Sigmoid colon (tissue), 4 donors: Measurements from ENCODE around the gene HHAT.

Experiments used
- EP300 ChIP-seq, 4 donors: sonication (generic); formaldehyde crosslinking; IDR thresholded peaks; one replicate each; pipeline ENCODE4 v1.6.1; 2017; ENCODE audit warnings: antibody characterized with exemption in 4 of 4
- POLR2A ChIP-seq, 2 donors: fragments of 450-650 bp; IDR thresholded peaks; one replicate each; pipeline ENCODE4 v1.6.1; 2016; ENCODE audit warnings: antibody characterized with exemption in 2 of 2, mild to moderate bottlenecking in 2 of 2, moderate library complexity in 2 of 2
- TF ChIP-seq, protein P1 (sequence below), 4 experiments: fragments of 450-650 bp in 3 of 4; fragments of 200-600 bp in 1 of 4; IDR thresholded peaks; one replicate each; pipeline ENCODE4 v1.5.1; 2016 to 2019; ENCODE audit warnings: antibody characterized with exemption in 4 of 4, mild to moderate bottlenecking in 3 of 4, moderate library complexity in 2 of 4

DNA sequence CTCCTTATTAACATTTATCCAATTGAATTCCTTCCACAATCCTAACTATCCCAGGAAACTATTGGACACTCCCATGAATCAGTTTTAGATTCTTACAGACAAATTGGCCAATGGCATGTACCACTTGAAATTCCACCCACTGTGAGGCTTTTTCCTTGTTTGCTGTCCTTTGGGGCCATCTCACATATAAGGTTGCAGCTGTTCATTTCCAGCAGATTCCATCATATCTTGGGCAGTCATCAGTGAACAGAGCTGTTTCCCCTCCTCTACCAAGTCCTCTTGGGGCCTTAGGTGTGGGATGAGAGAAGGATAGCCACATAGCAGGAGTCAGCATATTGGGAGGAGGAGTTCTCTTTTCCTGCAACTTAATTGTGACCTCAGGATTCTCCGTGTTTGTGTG is 109.1 kb downstream of the HHAT start:
- TF ChIP-seq, protein P1, sequence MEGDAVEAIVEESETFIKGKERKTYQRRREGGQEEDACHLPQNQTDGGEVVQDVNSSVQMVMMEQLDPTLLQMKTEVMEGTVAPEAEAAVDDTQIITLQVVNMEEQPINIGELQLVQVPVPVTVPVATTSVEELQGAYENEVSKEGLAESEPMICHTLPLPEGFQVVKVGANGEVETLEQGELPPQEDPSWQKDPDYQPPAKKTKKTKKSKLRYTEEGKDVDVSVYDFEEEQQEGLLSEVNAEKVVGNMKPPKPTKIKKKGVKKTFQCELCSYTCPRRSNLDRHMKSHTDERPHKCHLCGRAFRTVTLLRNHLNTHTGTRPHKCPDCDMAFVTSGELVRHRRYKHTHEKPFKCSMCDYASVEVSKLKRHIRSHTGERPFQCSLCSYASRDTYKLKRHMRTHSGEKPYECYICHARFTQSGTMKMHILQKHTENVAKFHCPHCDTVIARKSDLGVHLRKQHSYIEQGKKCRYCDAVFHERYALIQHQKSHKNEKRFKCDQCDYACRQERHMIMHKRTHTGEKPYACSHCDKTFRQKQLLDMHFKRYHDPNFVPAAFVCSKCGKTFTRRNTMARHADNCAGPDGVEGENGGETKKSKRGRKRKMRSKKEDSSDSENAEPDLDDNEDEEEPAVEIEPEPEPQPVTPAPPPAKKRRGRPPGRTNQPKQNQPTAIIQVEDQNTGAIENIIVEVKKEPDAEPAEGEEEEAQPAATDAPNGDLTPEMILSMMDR (IDR thresholded peaks at IDR 0.05), result no peak
- no peak for TF ChIP-seq POLR2A (IDR thresholded peaks at IDR 0.05)
- no peak for TF ChIP-seq EP300 (IDR thresholded peaks at IDR 0.05)
